Adrenal gland (tissue), 12 donors: Measurements from ENCODE around the gene CC2D2B. TPM values are rescaled to one million over a fixed set of nuclear protein-coding genes. Genes with fewer than 3 reads are reported as not detected.
"Not testable (repeated sequence)": the region's sequence is repeated elsewhere in the genome, so short reads cannot be mapped to it uniquely, and the experiment has no call there.

Source experiments
- DNase-seq, 7 donors: peaks; one replicate each; pipeline ENCODE4 v3.0.0-alpha.2; 2019 to 2020
- H3K27ac ChIP-seq, 5 donors: fragments of 200-600 bp; sonication (generic) in 4 of 5; 1 replicate in 3 of 5; 2 replicates in 2 of 5; pipeline versions ENCODE4 v1.5.1 to v1.8.0; 2016 to 2020; ENCODE audit warnings: mild to moderate bottlenecking in 1 of 5
- H3K27me3 ChIP-seq: fragments of 200-600 bp; 2 replicates; pipeline ENCODE4 v1.8.0; 2021
- H3K36me3 ChIP-seq, 2 donors: fragments of 200-600 bp; replicated peaks in 1 of 2; 1 replicate in 1 of 2; 2 replicates in 1 of 2; pipeline versions ENCODE4 v1.5.1 to v1.8.0; 2018 to 2022
- H3K4me1 ChIP-seq, 2 donors: fragments of 200-600 bp; replicated peaks in 1 of 2; 1 replicate in 1 of 2; 2 replicates in 1 of 2; pipeline versions ENCODE4 v1.5.1 to v1.8.0; 2018 to 2021
- H3K4me3 ChIP-seq, 4 donors: fragments of 200-600 bp; sonication (generic) in 3 of 4; one replicate each; pipeline ENCODE4 v1.5.1; 2016 to 2018
- H3K9me3 ChIP-seq, 3 donors: fragments of 200-600 bp; sonication (generic) in 1 of 3; replicated peaks in 1 of 3; 1 replicate in 2 of 3; 2 replicates in 1 of 3; pipeline versions ENCODE4 v1.5.1 to v1.8.0; 2016 to 2021
- CTCF ChIP-seq, 6 experiments: fragments of 450-650 bp in 4 of 6; fragments of 200-600 bp in 2 of 6; sonication (generic) in 1 of 6; IDR thresholded peaks; 1 replicate in 5 of 6; 2 replicates in 1 of 6; pipeline versions ENCODE4 v1.5.1 to v1.8.0; 2016 to 2021; ENCODE audit warnings: antibody characterized with exemption in 6 of 6, mild to moderate bottlenecking in 2 of 6, moderate library complexity in 1 of 6
- POLR2A ChIP-seq, 2 donors: fragments of 450-650 bp; IDR thresholded peaks; one replicate each; pipeline ENCODE4 v1.6.1; 2017; ENCODE audit warnings: antibody characterized with exemption in 2 of 2, mild to moderate bottlenecking in 2 of 2, moderate library complexity in 1 of 2
- WGBS, 4 donors: extraction: QIAGEN DNeasy Blood & Tissue Kit in 2 of 4; methylation state at CpG; one replicate each; pipeline versions ENCODE4 v1.1.5 to v1.1.7; 2013 to 2017; 5-methylcytosine and 5-hydroxymethylcytosine counted together
- intact Hi-C, 2 donors: fragments of 100-400 bp; cut with DNase I; formaldehyde crosslinking; loops; one replicate each; pipeline versions ENCODE4 v1.14.1 to v1.15.0; 2022 to 2023
- polyA plus RNA-seq, 3 donors: library from polyadenylated mRNA; stranded (reverse); fragments of 200-250 nt in 2 of 3; fragments of 350-450 nt in 1 of 3; fragmentation: Illumina TruSeq in 1 of 3; extraction: RNeasy Lipid Tissue Mini Kit (QIAGEN cat#74804) in 1 of 3; gene quantifications; one replicate each; pipeline ENCODE4 v1.2.3, GENCODE V29; 2013 to 2014
- total RNA-seq, 9 donors: library from RNA; depleted of rRNA in 4 of 9; stranded (reverse); fragments of >200 nt in 4 of 9; fragments of 120-200 nt in 1 of 9; fragmentation: NEBNext Ultra II Directional in 1 of 9; extraction: Animal tissue kit (Norgen Biotek cat#: 25700) in 1 of 9; gene quantifications; one replicate each; pipeline versions ENCODE4 v1.1.0 to v1.2.4, GENCODE V29; 2013 to 2023
- donor health status: healthy with polysubstance abuse.
- donor health status: Bipolar disorder and iron deficiency.
- donor health status: DM: yes; HTN: yes; CAD: no.
- donor health status: DM: no; HTN: no; CAD: no.
- donor health status: DM: no; HTN: no; CAD: no.
- donor health status: DM: yes; HTN: yes; CAD: no.

Gene CC2D2B
- total and polyA plus RNA-seq, 12 donors, result 0.29 to 3.4 (median 0.99) TPM; not detected in 1

- TF ChIP-seq POLR2A (IDR thresholded peaks at IDR 0.05) (no peak), CTCF (IDR thresholded peaks at IDR 0.05) (no peak)
Observed at GRCh38 chr10:96043893-96044715, 136.3 kb downstream of the CC2D2B start.

GRCh38 chr10:96044736-96045135 is 137.0 kb downstream of the CC2D2B start:
- H3K4me1 ChIP-seq, result peaks cover 11 to 16% of the 10 kb centered on the region in 2 donors
- TF ChIP-seq POLR2A (IDR thresholded peaks at IDR 0.05) (no peak), CTCF (IDR thresholded peaks at IDR 0.05) (no peak)
- H3K36me3 ChIP-seq, result no peaks in the 10 kb centered on the region
- H3K9me3 ChIP-seq, result no peaks in the 10 kb centered on the region
- peak overlapping the region in 2 of 4 donors; percentile 81 to 95 for H3K4me3 ChIP-seq
- intact Hi-C loops, result no loop called here
- H3K27me3 ChIP-seq, result no peaks in the 10 kb centered on the region
- peak overlapping the region in 3 of 5 donors; percentile 82 to 94 (median 88) for H3K27ac ChIP-seq
- peak in 1 of 7 donors; percentile 22 for DNase-seq
- WGBS, 4 donors, result 43 to 61% (median 49%) methylated on average over 8 of the region's 8 CpGs

More at GRCh38 chr10:96043893-96044715, 136.3 kb downstream of the CC2D2B start:
- no peaks in the 10 kb centered on the region for H3K27me3 ChIP-seq
- peak; percentile 49 to 72 (median 52) for DNase-seq
- H3K36me3 ChIP-seq, result no peaks in the 10 kb centered on the region
- H3K4me3 ChIP-seq, result peak overlapping the region; percentile 71 to 95 (median 78)
- peaks cover 11 to 16% of the 10 kb centered on the region in 2 donors for H3K4me1 ChIP-seq
- intact Hi-C loops, result no loop called here
- WGBS, 4 donors, result 1 to 2% (median 1%) methylated on average over 23 to 58 of the region's 58 CpGs
- H3K27ac ChIP-seq, result peak overlapping the region; percentile 51 to 94 (median 88)
- H3K9me3 ChIP-seq, result no peaks in the 10 kb centered on the region

GRCh38 chr10:96046546-96046945 is 138.8 kb downstream of the CC2D2B start:
- peaks cover 11 to 16% of the 10 kb centered on the region in 2 donors for H3K4me1 ChIP-seq
- peaks cover 0 to 7% of the 10 kb centered on the region in 2 donors for H3K36me3 ChIP-seq
- no peak overlapping the region for H3K27ac ChIP-seq
- no peak overlapping the region for H3K4me3 ChIP-seq
- no peak for TF ChIP-seq CTCF (IDR thresholded peaks at IDR 0.05)
- TF ChIP-seq POLR2A (IDR thresholded peaks at IDR 0.05), result no peak
- no peak for DNase-seq
- intact Hi-C loops, result no loop called here
- H3K27me3 ChIP-seq, result no peaks in the 10 kb centered on the region
- WGBS, 4 donors, result 87 to 95% (median 92%) methylated on average over 1 of the region's 1 CpG
- no peaks in the 10 kb centered on the region for H3K9me3 ChIP-seq

GRCh38 chr10:96047004-96047649 is 139.4 kb downstream of the CC2D2B start:
- H3K4me1 ChIP-seq, result peaks cover 11 to 16% of the 10 kb centered on the region in 2 donors
- peaks cover 0 to 7% of the 10 kb centered on the region in 2 donors for H3K36me3 ChIP-seq
- H3K27me3 ChIP-seq, result no peaks in the 10 kb centered on the region
- no peak overlapping the region for H3K27ac ChIP-seq
- no peak for DNase-seq
- no peaks in the 10 kb centered on the region for H3K9me3 ChIP-seq
- TF ChIP-seq CTCF (IDR thresholded peaks at IDR 0.05) (no peak), POLR2A (IDR thresholded peaks at IDR 0.05) (no peak)
- intact Hi-C loops, result no loop called here
- 90 to 96% (median 94%) methylated on average over 4 of the region's 4 CpGs for WGBS, 4 donors
- H3K4me3 ChIP-seq, result no peak overlapping the region

GRCh38 chr10:96047925-96048324 is 140.2 kb downstream of the CC2D2B start:
- H3K36me3 ChIP-seq, H3K27ac ChIP-seq, H3K9me3 ChIP-seq, H3K4me3 ChIP-seq, intact Hi-C loops, H3K27me3 ChIP-seq, DNase-seq: not testable (repeated sequence)
- H3K4me1 ChIP-seq, result peaks cover 11 to 16% of the 10 kb centered on the region in 2 donors
- WGBS, 4 donors, result 93 to 100% (median 96%) methylated on average over 2 to 3 of the region's 3 CpGs
